RKO (cell line): ENCODE results near the gene IFIT3.
"Not testable (repeated sequence)": the region's sequence is repeated elsewhere in the genome, so short reads cannot be mapped to it uniquely, and the experiment has no call there.

ENCODE experiments used
- DNase-seq: peaks from one replicate; pipeline ENCODE4 v3.0.0-alpha.2; 2016; ENCODE audit warnings: low spot score

The IFIT3 gene

DNA sequence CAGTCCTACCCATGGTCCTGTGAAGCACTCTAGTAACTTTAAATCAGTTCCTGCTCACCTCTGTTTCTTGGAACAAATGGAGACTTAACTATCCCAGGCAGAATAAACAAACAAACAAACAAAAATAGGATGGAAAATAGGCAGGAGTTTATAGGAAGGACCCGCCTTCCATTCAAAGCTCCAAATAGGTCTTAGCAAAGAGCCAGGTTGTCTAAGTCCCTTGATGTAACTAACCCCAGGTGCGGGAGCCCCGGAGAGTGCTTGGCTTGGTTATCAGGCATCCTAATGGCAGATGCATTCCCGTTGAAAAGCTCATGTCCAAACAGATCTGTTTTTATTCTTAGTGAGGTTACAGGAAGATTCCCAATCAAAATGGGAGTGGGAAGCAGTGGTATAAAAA, 23.8 kb upstream of the IFIT3 start:
- no peak for DNase-seq

DNA sequence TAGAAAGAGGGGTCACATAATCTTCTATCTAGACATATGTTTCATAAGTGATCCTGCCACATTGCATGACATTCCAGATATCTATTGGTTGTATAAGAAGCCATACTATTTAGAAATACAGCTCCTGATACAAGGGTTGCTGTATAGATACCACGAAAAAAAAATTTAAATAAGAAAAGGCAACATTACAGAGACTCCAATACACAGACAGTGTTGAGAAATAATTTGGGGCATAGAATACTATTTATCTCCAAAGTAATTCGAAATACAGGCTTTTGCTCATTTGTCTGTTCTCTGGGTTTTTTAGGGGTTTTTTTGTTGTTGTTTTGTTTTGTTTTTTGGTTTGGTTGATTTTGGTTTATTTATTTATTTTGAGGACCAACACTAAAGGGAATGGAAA, 23.4 kb upstream of the IFIT3 start:
- DNase-seq: no peak

- DNase-seq: no peak
Measured at GRCh38 chr10:89304925-89305324, 22.9 kb upstream of the IFIT3 start.

DNA sequence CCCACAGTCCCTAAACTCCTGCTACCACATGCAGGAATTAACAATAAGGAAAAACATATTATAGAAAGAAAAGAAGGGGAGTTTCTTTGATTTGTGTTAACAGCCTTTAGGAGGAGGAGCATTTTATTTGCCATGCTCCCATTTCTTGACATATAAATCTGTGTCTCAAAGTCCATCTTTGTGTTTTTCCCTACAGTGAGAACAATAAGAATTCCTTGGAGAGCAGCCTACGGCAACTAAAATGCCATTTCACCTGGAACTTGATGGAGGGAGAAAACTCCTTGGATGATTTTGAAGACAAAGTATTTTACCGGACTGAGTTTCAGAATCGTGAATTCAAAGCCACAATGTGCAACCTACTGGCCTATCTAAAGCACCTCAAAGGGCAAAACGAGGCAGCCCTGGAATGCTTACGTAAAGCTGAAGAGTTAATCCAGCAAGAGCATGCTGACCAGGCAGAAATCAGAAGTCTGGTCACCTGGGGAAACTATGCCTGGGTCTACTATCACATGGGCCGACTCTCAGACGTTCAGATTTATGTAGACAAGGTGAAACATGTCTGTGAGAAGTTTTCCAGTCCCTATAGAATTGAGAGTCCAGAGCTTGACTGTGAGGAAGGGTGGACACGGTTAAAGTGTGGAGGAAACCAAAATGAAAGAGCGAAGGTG, 21.9 kb upstream of the IFIT3 start:
- DNase-seq: no peak

- DNase-seq: no peak
Measured at GRCh38 chr10:89306434-89307268, 21.1 kb upstream of the IFIT3 start.

DNA sequence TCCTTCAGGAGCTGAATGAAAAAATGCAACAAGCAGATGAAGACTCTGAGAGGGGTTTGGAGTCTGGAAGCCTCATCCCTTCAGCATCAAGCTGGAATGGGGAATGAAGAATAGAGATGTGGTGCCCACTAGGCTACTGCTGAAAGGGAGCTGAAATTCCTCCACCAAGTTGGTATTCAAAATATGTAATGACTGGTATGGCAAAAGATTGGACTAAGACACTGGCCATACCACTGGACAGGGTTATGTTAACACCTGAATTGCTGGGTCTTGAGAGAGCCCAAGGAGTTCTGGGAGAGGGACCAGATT, 20.6 kb upstream of the IFIT3 start:
- no peak for DNase-seq

DNA sequence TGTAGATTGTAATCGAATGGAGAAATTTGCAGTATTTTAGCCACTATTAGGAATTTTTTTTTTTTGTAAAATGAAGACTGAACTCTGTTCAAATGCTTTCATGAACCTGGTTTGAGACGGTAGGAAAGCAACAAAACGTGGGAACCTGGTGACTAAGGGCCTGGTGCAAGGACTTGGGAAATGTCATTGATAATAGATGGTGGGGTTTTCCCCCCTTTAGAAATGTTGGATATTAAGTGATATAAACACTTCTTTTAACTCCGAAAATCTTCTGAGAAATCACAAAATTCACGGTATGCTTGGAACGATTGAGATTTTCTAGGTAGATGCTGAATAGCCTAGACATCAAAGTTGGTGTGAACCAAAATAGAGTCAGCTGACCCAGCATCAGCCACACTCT, 19.5 kb upstream of the IFIT3 start:
- DNase-seq: no peak

DNA sequence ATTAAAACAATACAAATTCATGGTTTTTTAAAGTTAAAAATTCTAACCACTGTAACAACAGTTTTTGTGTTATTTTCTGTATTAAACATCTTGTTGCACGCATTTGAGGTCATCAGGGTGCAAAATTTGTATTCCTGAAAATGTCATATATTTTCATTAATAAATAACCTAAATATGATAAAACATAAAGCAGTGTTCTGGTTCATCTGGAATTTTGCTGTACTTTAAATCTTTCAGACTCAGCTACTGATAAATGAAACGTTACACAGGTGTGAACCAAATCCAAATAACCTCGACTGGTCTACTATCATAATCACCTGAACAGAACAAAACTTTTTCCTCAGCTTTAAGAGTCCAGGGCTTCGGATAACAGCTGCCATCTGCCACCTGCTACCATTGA, 19.1 kb upstream of the IFIT3 start:
- no peak for DNase-seq

GRCh38 chr10:89309156-89310055, 18.4 kb upstream of the IFIT3 start:
- DNase-seq: no peak

DNA sequence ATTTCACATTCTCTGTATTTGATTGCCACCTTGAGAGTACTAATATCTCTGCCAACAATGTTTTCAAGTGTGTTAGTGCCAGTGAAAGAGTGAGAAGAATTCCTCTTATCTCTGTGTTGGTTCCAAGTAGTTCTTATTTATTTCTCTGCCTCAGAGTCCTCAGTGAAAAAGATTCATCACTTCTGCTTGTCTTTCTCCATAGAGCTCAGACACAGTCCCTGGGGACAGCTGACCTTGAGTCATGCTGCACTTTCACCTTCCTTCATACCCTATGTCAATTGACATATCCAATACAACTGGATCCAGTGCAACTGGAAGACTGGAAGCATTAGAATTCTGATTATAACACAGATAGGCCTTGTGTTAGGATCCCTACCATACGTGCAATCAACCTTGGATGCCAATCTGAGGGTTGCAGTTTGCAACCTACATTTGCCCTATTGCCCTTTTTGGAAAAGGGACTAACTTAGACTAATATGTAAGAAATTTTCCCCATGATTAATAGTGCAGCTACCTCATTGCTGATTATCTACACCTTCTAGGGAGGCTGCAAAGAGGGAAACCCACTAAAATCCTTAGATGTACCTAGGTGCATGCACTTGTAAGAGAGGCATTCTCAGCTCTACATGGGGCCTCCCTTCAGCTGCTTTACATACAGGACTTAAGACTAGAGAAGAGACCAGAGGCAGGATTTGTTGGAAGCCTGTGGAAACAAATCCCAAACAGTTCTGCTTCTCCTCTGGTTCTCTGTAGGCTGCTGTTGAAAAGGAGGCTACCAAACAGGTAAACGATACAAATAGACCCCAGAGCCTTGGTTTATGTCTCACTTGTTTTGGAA, 17.5 kb upstream of the IFIT3 start:
- DNase-seq: no peak

DNA sequence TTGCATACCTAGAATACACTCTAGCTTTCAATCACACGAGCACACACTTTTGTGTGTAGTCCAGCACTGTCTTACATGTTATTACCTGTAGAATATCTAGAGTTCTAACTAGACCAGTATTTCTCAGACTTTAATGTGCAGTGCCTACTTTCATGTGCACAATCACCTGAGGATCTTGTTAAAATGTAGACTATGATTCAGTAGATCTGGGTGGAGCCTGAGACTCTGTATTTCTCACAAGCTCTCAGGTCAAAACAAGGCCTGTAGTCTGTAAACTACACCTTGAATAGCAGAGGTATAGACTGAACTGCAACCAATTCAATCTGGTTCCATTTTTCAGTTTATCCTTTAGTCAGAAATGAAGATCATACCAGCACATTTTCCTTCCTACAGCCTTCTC, 14.8 kb upstream of the IFIT3 start:
- DNase-seq: no peak

GRCh38 chr10:89314676-89315075, 13.1 kb upstream of the IFIT3 start:
- DNase-seq: no peak

- DNase-seq: not testable (repeated sequence)
Measured at GRCh38 chr10:89318047-89318446, 9.8 kb upstream of the IFIT3 start.

GRCh38 chr10:89325081-89325480, 2.7 kb upstream of the IFIT3 start:
- DNase-seq: not testable (repeated sequence)

DNA sequence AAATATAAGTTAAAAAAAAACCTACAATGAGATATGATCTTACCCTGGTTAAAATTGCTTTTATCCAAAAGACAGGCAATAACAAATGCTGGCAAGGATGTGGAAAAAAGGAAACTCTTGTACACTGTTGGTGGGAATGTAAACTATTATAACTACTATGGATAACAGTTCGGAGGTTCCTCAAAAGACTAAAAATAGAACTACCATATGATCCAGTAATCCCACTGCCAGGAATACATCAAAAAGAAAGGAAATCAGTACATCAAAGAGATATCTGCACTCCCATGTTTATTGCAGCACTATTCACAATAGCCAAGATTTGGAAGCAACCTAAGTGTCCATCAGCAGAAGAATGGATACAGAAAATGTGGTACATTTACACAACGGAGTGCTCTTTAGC, 1.9 kb upstream of the IFIT3 start:
- DNase-seq: not testable (repeated sequence)

DNA sequence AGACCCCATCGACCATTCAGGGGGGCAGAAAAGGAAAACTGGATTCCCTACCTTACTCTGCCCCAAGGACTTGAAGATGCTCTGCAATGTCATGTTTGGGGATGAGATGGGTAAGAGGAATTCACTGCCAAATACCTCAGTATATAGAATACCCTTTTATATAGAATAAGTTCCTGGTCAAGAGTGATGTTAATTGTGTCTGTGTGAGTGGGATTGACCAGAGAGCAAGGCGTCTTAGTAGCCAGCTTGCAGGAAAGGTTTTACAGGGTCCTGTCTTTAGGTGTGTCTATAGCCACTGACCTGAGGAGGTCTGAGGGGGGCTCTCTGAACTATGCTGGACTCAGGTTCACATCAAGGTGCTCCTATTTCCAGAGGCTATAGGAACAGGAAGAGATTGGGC, 1.4 kb downstream of the IFIT3 start:
- DNase-seq: no peak

GRCh38 chr10:89330014-89330413, 2.2 kb downstream of the IFIT3 start:
- DNase-seq: not testable (repeated sequence)

DNA sequence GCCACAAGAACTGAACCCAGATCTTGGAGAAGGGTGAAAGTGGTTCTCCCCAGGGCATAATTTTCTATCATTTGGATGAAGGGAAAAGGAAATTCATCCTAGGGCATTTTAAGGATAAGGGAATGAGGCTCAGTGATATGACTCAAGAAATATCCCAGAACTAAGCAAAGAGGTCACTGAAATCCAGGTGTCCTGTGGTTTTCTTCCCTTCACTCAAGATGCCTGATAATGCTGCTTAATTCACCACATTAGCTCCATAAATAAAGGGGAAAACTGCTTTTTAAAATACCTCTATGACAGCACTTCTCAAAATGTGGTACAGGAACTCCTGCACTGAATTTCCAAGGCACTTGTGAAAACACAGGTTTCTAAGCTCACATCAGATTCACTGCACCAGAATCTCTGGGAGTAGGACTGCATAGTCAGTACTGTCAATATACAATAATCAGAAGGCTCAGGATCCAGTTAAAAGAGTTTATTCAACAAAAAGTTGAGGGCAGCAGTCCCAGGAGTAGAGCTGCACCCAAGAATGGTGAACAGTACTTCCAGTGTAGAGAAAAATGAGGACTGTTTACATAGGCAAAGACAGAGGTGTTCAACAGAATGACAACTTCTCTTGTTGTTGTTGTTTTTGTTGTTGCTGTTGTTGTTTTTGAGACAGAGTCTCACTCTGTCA, 2.9 kb downstream of the IFIT3 start:
- no peak for DNase-seq

- not testable (repeated sequence) for DNase-seq
Measured at GRCh38 chr10:89331487-89332122, 3.8 kb downstream of the IFIT3 start.

DNA sequence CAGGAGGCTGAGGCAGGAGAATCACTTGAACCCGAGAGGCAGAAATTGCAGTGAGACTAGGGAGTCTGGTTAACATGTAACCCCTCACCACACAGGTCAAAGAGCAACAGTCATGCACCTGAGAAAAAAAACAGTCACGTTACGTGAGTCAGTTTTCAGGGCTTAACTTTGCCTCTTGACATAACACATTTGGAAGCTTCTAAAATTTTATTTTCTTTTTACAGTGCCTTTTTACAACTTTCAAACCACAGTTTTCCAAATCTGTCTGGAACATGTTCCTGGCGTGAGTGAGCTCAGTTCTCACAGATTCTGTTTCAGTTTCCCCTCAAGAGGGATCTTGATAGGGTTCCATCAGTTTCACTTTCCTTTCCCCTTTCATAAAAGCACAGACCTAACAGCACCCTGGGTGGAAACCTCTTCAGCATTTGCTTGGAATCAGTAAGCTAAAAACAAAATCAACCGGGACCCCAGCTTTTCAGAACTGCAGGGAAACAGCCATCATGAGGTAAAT, 4.4 kb downstream of the IFIT3 start:
- DNase-seq: no peak

DNA sequence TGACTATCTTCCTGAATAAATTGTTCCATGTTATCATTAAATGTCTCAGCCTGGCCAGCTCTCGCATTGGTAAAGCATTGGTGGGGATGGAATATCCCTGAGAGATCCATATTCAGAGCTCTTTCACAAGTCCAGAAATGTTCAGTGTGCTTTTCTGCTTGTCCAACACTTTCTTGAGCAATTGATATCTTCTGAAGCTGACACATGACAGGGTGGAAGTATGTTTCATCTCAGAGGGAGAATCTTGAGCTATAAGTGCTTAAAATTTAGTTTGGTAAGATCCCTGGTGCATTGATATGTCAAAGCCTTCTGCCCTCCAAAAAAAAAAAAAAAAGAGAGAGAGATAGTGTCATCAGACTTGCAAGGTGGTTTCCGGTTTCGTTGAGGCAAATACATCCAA, 7.4 kb downstream of the IFIT3 start:
- DNase-seq: no peak
